Testis (tissue), 2 donors: Measurements from ENCODE around the gene TACR1.

Source experiments
- POLR2A ChIP-seq: fragments of 450-650 bp; IDR thresholded peaks from one replicate; pipeline ENCODE4 v1.6.1; 2017; ENCODE audit warnings: antibody characterized with exemption, mild to moderate bottlenecking, moderate library complexity
- TF ChIP-seq, protein P1 (sequence below), 3 experiments: fragments of 450-650 bp in 2 of 3; fragments of 200-600 bp in 1 of 3; sonication (generic) in 1 of 3; IDR thresholded peaks; one replicate each; pipeline ENCODE4 v1.5.1; 2016 to 2019; ENCODE audit warnings: antibody characterized with exemption in 3 of 3, mild to moderate bottlenecking in 2 of 3, moderate library complexity in 1 of 3

DNA sequence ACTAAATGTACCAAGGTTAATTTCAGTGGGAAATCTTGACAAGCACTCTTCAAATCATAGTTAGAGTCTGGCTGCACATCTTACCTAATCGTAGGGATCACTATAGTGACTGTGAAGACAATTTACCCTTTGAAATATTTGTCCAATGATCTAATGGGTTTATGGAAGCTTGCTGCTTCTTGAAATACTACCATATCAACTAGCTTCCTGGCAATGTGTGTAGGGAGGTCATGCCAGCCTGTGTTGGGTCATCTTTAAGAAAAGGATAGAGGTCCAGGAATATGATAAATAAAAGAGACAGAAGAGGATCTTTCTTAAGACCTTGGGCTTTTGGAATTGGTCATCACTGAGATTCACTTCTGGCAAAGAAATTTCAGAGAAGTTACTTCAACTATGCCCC is 156.5 kb downstream of the TACR1 start:
- TF ChIP-seq, protein P1, sequence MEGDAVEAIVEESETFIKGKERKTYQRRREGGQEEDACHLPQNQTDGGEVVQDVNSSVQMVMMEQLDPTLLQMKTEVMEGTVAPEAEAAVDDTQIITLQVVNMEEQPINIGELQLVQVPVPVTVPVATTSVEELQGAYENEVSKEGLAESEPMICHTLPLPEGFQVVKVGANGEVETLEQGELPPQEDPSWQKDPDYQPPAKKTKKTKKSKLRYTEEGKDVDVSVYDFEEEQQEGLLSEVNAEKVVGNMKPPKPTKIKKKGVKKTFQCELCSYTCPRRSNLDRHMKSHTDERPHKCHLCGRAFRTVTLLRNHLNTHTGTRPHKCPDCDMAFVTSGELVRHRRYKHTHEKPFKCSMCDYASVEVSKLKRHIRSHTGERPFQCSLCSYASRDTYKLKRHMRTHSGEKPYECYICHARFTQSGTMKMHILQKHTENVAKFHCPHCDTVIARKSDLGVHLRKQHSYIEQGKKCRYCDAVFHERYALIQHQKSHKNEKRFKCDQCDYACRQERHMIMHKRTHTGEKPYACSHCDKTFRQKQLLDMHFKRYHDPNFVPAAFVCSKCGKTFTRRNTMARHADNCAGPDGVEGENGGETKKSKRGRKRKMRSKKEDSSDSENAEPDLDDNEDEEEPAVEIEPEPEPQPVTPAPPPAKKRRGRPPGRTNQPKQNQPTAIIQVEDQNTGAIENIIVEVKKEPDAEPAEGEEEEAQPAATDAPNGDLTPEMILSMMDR (IDR thresholded peaks at IDR 0.05): no peak
- TF ChIP-seq POLR2A: no peak
